ENCODE data around the gene SDCCAG8.

GRCh38 chr1:243433737-243434370, 178.0 kb downstream of the SDCCAG8 start:
- TF ChIP-seq CTCF (IDR thresholded peaks at IDR 0.05): no peak
- TF ChIP-seq POLR2A (IDR thresholded peaks at IDR 0.05): no peak

All from suprapubic skin (tissue), 3 donors.